GM21737 (cell line): ENCODE measurements around the gene HYCC1.
"Not testable (repeated sequence)": the region's sequence is repeated elsewhere in the genome, so short reads cannot be mapped to it uniquely, and the experiment has no call there.

Experiments
- ATAC-seq: cut with Tn5 transposase; IDR thresholded peaks from one replicate; pipeline ENCODE4 v1.9.1; 2021; ENCODE audit warnings: mild to moderate bottlenecking, moderate library complexity; ENCODE audit not compliant: unreplicated experiment

The HYCC1 gene

DNA sequence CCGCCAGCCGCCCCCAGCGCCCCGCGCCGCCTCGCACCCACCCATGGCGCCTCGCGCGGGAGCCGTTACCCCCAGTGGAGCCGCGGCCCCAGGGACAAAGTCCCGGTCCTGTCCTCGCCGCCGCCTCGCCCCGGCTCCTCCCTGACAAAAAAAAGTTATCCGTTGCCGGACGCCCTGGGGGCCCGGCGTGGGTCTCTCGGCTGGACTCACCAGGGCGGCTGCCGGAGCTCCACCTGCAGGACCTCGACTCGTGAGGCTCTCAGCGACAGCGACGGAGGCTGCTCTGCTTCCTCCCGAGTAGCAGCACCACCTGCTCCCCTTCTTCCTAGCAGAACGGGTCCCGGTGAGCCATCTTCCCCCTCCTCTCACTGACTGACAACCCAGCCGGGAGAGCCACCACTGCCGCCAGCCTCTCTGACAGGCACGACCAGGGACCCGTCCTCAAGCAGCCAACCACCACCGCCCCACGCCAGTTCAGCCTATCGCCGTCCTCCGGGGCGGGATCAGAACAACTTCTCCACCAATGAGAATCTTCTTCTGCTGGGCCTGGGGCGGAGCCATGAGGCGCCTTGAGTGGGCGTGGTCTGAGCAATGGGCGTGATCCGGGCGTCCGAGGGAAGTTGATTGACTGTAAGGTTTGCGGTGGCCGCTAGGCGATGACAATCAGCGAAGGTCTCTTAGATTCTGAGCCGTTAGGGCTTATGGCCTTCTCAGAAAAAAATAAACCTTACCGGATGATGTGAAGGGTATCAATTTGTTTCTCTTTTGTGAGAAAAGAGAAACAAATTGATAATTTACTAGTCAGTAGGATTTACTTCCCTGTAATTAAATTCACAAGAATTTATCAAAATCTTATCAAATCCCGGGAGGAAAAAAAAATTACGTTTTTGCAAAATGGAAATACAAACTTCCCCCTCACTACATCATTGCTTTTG lies at the start of gene HYCC1:
Gene HYCC1, minus strand, starts transcription at position 416 of the 935 bp plus-strand sequence. CDS start 23,019 bp downstream, outside the sequence.
- peak; percentile 95 for ATAC-seq

DNA sequence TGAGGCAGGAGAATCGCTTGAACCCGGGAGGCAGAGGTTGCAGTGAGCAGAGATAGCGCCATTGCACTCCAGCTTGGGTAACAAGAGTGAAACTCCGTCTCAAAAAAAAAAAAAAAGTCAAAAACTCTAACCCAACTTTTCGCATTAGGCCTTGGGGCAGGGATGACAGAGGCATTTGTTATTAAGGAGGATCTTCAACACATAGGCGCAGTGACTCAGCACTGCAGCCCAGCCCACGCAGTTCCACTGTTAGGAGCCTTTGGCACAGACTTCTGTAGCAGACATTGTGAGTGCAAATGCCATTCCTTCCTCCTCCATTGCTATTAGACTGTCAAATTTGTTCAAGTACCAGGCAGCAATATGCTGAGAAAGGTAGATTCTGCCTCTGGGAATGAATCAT lies 48.5 kb upstream of the HYCC1 start:
- no peak for ATAC-seq

DNA sequence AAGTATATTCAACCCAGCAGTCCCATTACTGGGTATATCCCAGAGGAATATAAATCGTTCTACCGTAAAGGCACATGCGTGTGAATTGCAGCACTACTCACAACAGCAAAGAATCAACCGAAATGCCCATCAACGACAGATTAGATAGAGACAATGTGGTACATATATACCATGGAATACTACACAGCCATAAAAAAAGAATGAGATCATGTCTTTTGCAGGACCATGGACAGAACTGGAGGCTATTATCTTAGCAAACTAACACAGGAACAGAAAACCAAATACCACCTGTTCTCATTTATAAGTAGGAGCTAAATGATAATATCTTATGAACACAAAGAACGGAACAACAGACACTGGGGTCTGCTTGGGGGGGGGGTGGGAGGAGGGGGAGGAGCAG lies 47.4 kb upstream of the HYCC1 start:
- ATAC-seq: no peak

DNA sequence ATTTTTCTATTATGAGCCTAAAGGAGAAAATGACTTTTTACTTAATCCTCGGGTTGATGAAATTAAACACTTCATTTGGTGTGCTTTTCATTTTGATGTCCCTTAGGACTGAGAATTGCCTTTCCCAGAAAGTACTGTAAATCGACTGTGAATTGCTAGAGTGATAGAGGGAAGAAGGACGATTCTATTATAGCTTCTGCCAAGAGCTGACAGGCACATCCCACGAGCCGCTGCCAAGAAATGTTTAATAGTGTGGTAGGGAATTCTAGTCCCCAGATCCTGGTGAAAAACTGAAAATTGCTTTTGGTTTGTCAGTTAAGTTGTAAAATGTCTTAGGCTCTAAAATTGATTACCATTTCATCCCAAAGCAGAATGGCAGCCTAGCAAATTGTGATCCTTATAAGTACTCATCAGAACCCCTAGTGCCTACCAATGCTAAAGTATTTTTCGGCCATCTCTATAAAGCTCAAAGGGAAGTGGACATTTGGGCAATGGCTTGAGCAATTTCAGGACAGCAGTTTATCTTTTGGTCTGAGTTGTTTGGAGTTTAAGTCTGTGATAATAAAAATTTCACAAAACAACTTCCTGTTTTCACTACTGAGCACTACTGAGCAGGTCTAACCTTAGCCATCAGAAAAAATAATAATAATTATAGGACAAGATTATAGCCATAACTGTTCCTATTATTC lies 44.6 kb upstream of the HYCC1 start:
- ATAC-seq: no peak

DNA sequence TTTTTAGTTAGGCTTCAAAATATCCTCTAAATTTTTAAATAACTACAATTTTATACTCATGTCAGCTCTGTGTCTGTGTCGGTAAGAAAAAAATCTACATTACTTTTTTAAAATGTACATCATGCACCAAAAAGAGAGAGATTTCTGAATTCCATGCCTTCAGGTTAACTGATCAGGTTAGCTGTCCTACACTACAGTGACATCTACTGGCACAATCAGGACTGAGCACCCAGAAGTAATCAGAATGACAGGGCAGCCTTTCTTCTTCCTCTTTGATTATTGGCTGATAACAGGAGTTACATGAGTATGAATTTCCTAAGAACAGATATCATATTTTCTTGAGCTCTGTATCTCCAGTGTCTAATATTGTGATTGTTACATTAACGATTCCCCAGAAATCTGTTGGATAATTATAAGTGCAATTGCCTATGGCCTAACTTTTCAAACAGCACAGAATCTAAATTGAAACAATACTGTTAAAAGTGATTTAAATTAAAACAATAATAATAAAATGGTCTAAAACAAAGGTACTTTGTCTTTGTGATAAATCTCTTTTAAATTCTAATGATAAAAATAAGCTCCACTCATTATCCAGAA lies 41.8 kb upstream of the HYCC1 start:
- no peak for ATAC-seq

DNA sequence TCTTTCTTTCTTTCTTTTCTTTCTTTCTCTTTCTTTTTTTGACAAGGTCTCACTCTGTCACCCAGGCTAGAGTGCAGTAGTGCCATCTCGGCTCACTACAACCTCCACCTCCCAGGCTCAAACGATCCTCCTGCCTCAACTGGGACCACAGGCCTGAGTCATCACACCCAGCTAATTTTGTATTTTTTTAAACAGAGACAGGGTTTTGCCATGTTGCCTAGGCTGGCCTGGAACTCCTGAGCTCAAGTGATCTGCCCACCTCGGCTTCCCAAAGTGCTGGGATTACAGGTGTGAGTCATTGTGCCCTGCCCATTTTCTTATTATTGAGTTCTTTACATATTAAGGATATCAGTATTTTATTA lies 37.2 kb upstream of the HYCC1 start:
- ATAC-seq: not testable (repeated sequence)

DNA sequence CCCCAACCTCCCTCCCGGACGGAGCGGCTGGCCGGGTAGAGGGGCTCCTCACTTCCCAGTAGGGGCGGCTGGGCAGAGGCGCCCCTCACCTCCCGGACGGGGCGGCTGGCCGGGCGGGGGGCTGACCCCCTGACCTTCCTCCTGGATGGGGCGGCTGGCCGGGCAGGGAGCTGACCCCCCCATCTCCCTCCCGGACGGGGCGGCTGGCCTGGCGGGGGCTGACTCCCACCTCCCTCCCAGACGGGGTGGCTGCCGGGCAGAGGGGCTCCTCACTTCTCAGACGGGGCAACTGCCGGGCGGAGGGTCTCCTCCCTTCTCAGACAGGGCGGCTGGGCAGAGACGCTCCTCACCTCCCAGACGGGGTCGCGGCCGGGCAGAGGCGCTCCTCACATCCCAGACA lies 32.4 kb upstream of the HYCC1 start:
- not testable (repeated sequence) for ATAC-seq

DNA sequence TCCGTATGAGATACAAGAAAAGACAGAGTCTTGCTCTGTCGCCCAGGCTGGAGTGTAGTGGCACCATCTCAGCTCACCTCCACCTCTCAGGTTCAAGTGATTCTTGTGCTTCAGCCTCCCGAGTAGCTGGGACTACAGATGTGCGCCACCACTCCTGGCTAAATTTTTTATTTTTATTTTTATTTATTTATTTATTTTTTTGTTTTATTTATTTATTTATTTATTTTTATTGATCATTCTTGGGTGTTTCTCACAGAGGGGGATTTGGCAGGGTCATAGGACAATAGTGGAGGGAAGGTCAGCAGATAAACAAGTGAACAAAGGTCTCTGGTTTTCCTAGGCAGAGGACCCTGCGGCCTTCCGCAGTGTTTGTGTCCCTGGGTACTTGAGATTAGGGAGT lies 31.2 kb upstream of the HYCC1 start:
- not testable (repeated sequence) for ATAC-seq

DNA sequence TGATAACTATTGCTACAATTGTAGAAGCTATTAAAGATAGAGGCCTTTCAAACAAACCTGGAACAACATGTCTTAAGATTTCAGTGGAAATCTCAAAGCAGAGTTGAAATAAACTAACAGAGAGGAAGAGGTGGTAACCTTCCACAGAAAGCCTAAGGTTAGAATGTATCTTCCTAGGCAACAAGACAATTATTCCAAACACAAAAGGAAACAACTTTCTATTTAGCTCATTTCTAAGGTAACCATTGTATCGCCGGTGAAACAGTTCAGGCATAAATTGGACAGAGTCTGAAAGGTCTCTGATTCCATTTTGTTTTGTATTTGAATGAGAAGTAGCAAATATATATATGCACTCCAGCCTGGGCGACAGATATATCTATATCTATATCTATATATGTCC lies 30.7 kb upstream of the HYCC1 start:
- ATAC-seq: no peak

DNA sequence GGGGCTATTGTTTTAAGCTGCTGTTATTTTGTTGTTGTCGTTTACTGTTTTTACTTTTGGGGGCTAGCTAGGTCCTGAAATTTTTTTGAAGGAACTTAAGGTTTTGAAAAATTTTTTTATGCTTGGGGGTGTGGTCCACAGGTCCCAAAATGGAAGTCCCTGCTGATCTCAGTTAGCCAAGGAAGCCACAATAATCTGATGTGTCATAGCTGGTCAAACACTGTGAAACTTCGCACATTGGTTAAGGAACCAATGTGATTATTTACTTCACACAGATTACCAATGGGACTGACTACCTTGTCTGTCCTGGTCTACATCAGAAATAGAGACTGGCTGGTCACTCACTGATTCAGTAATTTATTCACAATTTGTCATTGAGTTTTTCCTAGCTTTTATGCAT lies 29.5 kb upstream of the HYCC1 start:
- ATAC-seq: no peak

DNA sequence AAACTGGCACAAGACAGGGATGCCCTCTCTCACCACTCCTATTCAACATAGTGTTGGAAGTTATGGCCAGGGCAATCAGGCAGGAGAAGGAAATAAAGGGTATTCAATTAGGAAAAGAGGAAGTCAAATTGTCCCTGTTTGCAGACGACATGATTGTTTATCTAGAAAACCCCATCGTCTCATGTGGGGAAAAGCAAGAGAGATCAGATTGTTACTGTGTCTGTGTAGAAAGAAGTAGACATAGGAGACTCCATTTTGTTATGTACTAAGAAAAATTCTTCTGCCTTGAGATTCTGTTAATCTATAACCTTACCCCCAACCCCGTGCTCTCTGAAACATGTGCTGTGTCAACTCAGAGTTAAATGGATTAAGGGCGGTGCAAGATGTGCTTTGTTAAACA lies 25.7 kb upstream of the HYCC1 start:
- ATAC-seq: not testable (repeated sequence)

DNA sequence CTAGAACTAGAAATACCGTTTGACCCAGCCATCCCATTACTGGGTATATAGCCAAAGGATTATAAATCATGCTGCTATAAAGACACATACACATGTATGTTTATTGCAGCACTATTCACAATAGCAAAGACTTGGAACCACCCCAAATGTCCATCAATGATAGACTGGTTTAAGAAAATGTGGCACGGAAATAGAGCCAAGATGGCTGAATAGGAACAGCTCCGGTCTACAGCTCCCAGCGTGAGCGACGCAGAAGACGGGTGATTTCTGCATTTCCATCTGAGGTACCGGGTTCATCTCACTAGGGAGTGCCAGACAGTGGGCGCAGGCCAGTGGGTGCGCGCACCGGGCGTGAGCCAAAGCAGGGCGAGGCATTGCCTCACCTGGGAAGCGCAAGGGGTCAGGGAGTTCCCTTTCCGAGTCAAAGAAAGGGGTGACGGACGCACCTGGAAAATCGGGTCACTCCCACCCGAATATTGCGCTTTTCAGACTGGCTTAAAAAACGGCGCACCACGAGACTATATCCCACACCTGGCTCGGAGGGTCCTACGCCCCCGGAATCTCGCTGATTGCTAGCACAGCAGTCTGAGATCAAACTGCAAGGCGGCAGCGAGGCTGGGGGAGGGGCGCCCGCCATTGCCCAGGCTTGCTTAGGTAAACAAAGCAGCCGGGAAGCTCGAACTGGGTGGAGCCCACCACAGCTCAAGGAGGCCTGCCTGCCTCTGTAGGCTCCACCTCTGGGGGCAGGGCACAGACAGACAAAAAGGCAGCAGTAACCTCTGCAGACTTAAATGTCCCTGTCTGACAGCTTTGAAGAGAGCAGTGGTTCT lies 21.8 kb upstream of the HYCC1 start:
- not testable (repeated sequence) for ATAC-seq

DNA sequence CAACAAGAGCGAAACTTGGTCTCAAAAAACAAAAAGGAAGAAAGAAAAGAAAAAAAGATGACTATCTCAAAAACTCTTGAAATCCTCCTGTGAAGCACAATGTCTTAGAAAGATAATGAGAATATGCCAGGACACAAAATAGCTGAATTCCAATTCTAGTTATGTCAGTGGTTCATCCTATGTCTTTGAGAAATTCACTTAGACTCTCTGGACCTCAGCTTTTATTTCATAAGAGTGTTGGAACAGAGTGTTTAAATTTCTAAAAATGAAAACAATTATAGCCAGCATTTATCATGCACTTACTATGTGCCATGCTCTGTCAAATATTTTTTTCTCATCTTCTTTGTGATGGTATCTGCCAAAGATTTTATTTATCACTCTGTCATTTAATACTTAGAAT lies 13.3 kb upstream of the HYCC1 start:
- no peak for ATAC-seq

DNA sequence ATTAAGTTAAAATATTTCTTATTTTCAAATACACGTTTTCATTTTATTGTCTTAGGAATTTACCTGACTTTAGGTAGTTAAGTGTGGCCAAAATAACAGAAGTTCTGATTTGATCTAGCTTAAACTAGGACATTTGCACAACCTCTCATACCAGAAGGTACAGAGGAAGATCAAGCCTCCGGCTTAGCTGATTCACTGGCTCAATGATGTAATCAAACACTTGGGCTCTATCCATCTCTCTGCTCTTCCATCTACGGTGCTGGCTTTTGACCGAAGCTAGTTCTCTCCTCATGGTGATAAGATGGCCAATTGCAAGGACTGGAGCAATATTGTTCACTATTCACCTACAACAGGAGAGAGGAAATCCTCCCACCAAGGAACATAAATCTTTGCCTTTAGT lies 12.2 kb upstream of the HYCC1 start:
- ATAC-seq: no peak

DNA sequence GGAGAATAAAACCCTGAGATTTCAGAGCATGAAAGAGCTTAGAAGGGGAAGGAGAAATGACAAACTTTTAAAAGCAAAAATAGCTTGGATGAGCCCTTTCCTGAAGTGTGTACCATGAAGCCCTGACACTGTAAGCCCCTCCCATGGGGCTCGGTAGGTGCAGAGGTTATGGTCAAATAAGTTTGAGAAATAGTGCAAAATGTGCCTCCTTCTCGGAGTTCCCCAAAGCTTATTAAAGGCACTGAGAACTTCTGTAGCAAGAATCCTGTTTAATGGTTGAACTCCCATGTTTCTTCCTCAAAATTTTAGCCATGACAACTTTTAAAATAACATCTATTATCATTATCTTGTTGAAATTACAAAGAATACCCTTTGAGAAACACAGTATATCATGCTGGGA lies 10.5 kb upstream of the HYCC1 start:
- ATAC-seq: no peak

DNA sequence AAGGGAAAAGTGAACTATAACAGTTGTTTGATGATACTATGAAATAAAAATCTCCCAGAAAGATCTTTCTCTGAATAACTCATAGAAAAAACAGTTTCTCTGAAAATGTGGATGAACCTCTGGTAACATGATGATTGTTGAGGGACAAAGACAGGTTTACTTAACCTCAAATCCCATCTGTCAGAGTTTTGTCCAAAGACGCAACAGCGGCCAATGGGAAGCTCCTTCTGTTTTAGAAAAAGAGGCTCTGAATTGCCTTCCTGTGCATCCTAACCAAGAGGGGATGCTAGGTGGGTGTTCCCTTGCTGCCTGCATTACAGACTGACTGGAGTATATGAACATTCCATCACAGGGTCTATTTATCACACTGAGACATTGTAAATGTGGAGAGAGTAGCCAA lies 8.9 kb upstream of the HYCC1 start:
- ATAC-seq: no peak

DNA sequence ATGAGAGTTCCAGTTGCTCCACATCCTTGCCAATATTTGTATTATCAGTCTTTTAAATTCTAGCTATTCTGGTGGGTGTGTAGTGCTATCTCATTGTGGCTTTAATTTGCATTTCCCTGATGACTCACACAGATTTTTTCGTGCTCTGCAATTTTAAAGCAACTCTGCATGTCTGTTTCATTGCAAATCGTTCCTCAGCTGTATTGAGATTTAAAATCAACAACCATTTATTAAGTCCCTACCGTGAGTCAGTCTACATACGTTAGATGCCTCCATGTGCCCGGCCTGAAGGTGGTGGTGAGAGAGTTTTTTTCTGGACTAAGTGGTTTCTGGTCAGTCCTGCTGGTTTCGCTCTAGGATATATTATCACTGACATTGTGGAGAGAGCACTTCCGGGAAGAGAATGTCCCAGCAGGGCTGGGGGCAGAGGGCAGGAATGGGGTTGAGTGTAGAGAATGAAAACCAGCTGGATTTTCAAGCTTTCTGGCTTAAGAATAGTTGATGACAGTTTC lies 8.4 kb upstream of the HYCC1 start:
- ATAC-seq: no peak

DNA sequence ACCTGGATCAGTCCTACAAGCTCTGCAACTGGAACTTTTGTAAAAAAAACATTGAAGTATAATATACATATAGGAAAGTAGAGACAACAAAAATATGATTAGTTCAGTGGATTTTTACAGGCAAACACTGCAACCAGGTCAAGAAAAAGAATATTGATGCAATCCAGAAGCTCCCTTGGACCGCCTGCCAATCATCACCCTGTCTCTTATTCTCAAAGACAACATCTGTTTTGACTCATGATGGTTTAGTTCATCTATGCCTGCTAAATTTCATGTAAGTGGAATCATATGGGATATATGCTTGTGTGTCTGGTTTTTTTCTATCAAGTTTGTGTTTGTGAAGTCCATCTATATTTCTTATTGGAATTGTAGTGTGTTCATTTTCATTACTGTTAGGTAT lies 7.7 kb upstream of the HYCC1 start:
- ATAC-seq: no peak

DNA sequence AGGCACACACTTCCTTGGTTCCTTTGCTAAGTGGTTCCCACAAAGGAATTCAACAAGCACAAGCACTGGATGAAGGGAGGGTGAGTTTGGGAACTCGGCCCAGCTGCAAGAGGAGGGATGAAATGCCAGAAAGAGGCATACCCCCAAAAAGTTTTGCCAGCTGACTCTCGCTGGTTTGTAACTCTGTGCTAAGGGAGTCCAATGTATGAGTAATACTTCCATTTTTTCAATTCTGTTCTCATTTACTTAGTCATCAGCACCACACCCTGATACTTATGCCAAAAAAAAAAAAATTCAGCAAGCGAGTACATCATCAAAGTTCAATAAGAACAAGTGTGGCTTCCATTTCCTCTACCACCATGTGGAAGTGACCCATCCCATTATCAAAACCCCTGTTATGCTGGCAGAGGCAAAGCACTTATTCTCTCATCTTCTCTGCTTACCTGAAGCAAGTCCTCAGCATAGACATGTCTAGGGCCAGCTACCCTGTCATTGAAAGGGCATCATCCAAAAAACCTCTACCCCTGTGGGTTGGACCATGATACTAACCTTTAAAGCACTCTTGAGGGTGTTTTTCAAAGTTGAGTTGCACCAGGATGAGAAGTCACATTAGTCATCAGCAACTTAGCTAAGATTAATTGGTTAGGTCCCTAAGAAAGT lies 6.9 kb upstream of the HYCC1 start:
- ATAC-seq: no peak

DNA sequence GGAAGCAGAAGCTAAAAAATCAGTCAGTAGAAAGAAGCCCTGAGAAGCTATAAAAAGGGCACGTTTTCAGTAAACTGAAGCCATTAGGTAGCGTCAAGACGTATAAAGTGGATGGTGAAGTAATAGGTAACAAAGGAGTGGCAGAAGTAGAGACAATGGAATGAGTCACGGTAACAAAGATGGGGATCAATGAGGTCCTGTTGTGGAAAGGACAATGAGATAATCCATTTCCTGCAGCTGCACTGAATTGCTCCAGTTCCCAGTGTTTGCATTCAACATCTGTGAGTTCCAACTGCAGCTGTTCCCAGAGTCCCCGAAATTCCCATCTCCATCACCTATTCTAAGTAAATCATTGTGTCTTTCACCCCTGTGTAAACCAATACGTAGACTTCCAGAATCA lies 4.8 kb upstream of the HYCC1 start:
- ATAC-seq: no peak
